Fibroblast of villous mesenchyme (primary cell): Measurements from ENCODE around the gene AUTS2. TPM values are rescaled to one million over a fixed set of nuclear protein-coding genes. Genes with fewer than 3 reads are reported as not detected.

ENCODE experiments used
- DNase-seq: peaks from one replicate; pipeline ENCODE4 v3.0.0-alpha.2; 2010; ENCODE audit warnings: low read depth
- H3K4me3 ChIP-seq: 2 replicates; pipeline ENCODE4 v1.5.1; 2011; ENCODE audit warnings: low read depth, mild to moderate bottlenecking, low read length
- total RNA-seq: library from RNA; depleted of rRNA; stranded (reverse); fragments of >200 nt; gene quantifications from 2 replicates; pipeline ENCODE4 v1.2.3, GENCODE V29; 2012
- TF ChIP-seq, protein P1 (sequence below): IDR thresholded peaks from 2 replicates; pipeline ENCODE4 v1.5.1; 2012; ENCODE audit warnings: low read depth, mild to moderate bottlenecking, low read length; ENCODE audit not compliant: insufficient read depth

AUTS2 gene
- total RNA-seq, 1 donor = 3.9 TPM

GRCh38 chr7:70178787-70179186, 580.5 kb downstream of the AUTS2 start:
- no peak for DNase-seq
- TF ChIP-seq, protein P1, sequence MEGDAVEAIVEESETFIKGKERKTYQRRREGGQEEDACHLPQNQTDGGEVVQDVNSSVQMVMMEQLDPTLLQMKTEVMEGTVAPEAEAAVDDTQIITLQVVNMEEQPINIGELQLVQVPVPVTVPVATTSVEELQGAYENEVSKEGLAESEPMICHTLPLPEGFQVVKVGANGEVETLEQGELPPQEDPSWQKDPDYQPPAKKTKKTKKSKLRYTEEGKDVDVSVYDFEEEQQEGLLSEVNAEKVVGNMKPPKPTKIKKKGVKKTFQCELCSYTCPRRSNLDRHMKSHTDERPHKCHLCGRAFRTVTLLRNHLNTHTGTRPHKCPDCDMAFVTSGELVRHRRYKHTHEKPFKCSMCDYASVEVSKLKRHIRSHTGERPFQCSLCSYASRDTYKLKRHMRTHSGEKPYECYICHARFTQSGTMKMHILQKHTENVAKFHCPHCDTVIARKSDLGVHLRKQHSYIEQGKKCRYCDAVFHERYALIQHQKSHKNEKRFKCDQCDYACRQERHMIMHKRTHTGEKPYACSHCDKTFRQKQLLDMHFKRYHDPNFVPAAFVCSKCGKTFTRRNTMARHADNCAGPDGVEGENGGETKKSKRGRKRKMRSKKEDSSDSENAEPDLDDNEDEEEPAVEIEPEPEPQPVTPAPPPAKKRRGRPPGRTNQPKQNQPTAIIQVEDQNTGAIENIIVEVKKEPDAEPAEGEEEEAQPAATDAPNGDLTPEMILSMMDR = no peak
- no peak overlapping the region for H3K4me3 ChIP-seq

- H3K4me3 ChIP-seq = no peak overlapping the region
- DNase-seq = no peak
- TF ChIP-seq, protein P1 = no peak
Measured at GRCh38 chr7:70182521-70182920, 584.2 kb downstream of the AUTS2 start.

DNA sequence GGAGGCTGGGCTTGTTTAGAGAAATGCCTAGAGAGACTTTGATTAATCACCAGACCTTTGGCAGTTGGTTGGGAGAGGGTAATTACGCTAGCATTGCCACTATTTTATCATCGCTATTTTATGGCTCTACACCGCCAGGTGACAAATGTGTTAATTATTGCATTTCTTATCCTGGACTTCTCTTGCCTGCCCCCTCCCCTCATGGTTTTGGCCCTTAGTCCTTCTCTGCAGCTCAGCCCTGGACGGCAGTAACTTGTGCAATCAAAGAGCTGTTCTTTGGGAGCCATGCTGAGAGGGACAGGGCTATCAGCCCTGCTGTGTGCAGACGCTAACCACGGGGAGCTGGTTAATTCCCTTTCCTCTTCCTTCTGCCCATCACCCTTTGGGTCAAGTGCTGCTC, 585.0 kb downstream of the AUTS2 start:
- TF ChIP-seq, protein P1 = no peak
- no peak for DNase-seq
- H3K4me3 ChIP-seq = no peak overlapping the region

GRCh38 chr7:70188901-70189650, 590.8 kb downstream of the AUTS2 start:
- TF ChIP-seq, protein P1 = no peak
- H3K4me3 ChIP-seq = no peak overlapping the region
- DNase-seq = no peak

- no peak overlapping the region for H3K4me3 ChIP-seq
- DNase-seq = no peak
- TF ChIP-seq, protein P1 = no peak
Measured at GRCh38 chr7:70189776-70190175, 591.5 kb downstream of the AUTS2 start.

GRCh38 chr7:70190281-70190680, 592.0 kb downstream of the AUTS2 start:
- H3K4me3 ChIP-seq = no peak overlapping the region
- TF ChIP-seq, protein P1 = no peak
- DNase-seq = no peak

GRCh38 chr7:70193514-70193913, 595.2 kb downstream of the AUTS2 start:
- H3K4me3 ChIP-seq = no peak overlapping the region
- TF ChIP-seq, protein P1 = peak; percentile 17
- DNase-seq = peak; percentile 3
